ENCODE measurements around the gene TUBA1C. TPM values are rescaled to one million over a fixed set of nuclear protein-coding genes. Genes with fewer than 3 reads are reported as not detected.

TUBA1C gene
- polyA plus RNA-seq, 1 experiment, result 2,194 TPM

DNA sequence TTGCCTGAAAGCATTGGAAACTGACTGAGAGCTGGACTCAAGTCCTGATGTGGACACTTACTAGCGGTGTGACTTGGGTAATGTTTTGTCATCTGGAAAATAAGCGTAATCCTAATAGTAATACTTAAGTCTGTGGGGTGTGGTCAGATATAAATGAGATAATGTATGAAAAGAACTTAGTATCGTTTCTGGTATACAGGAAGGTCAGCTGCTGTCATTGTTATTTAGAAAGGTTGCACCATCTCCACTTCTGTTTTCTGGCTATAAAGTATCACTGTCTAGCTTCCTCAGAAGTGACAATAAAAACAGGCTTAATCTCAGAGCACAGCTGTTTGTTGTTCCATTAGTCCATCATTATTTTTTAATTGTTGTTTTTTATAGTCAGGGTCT, 34.1 kb upstream of the TUBA1C start:
- no peak for DNase-seq (ENCODE audit: low read depth)
- TF ChIP-seq, protein P1, sequence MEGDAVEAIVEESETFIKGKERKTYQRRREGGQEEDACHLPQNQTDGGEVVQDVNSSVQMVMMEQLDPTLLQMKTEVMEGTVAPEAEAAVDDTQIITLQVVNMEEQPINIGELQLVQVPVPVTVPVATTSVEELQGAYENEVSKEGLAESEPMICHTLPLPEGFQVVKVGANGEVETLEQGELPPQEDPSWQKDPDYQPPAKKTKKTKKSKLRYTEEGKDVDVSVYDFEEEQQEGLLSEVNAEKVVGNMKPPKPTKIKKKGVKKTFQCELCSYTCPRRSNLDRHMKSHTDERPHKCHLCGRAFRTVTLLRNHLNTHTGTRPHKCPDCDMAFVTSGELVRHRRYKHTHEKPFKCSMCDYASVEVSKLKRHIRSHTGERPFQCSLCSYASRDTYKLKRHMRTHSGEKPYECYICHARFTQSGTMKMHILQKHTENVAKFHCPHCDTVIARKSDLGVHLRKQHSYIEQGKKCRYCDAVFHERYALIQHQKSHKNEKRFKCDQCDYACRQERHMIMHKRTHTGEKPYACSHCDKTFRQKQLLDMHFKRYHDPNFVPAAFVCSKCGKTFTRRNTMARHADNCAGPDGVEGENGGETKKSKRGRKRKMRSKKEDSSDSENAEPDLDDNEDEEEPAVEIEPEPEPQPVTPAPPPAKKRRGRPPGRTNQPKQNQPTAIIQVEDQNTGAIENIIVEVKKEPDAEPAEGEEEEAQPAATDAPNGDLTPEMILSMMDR (IDR thresholded peaks at IDR 0.05; ENCODE audit: insufficient read depth, low read depth, low read length), result no peak
- POLR2A ChIA-PET, result no interaction called here
- Histone ChIP-seq H3K36me3 (ENCODE audit: control insufficient read depth, insufficient read depth, low read length) (no peaks in the 10 kb centered on the region), H3K4me3 (ENCODE audit: low read depth, low read length) (no peak overlapping the region), H3K27me3 (ENCODE audit: control insufficient read depth, insufficient read depth, low read length) (no peaks in the 10 kb centered on the region)
- CTCF ChIA-PET, result interaction anchor here (1.0 to 1.4 kb wide), 5 partner anchors 12 to 142 kb away, joined by 3 to 4 read pairs (median 3); partner anchors contain the start of gene TUBA1A

DNA sequence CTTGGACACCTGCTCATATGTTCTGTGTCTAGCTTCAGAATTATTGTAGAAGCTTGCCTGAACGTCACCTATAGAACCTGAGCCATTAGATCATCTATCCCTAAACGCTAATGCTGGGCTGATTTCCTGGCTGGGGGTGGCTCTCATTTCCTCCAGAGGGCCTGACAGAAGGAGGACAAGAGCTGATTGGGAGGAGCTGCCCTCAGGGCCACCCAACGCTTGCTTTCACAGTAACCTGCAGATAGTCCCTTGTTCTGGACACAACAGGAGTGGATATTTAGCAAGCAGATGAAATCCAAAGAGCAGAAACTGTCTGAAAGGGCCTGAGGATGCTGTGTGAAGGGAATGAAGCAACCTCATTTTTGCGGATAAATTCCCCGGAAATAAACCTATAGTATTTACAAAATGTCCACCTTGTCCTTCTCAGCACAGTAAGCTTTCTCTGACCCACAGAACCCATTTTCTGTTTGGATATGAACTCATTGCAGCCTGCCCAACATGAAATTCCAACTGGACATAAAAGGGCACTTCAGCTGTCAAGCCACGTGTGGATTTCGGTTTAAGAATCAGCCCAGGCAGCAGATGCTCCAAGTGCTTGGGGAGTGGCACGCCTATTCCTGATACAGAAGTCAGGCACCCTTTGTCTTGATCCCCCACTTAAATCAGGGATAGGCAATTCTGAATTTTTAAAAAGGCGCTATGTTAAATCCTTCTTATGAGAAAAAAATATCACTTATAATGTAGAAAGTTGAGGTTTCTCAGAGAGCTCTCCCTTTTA, 32.8 kb upstream of the TUBA1C start:
- ChIA-PET POLR2A (interaction anchor here (1.3 to 1.8 kb wide), 2 partner anchors 43 to 101 kb away, joined by 3 to 11 read pairs; partner anchors contain the start of genes TUBA1A and TUBA1B), CTCF (interaction anchor here (1.3 to 5.2 kb wide), 8 partner anchors 8 to 144 kb away, joined by 3 to 48 read pairs (median 10); partner anchors contain the start of genes TUBA1A and TUBA1B)
- H3K4me3 ChIP-seq (ENCODE audit: low read depth, low read length), result no peak overlapping the region
- DNase-seq (ENCODE audit: low read depth), result no peak
- TF ChIP-seq, protein P1 (IDR thresholded peaks at IDR 0.05; ENCODE audit: insufficient read depth, low read depth, low read length), result no peak
- H3K36me3 ChIP-seq (ENCODE audit: control insufficient read depth, insufficient read depth, low read length), result no peaks in the 10 kb centered on the region
- H3K27me3 ChIP-seq (ENCODE audit: control insufficient read depth, insufficient read depth, low read length), result no peaks in the 10 kb centered on the region

DNA sequence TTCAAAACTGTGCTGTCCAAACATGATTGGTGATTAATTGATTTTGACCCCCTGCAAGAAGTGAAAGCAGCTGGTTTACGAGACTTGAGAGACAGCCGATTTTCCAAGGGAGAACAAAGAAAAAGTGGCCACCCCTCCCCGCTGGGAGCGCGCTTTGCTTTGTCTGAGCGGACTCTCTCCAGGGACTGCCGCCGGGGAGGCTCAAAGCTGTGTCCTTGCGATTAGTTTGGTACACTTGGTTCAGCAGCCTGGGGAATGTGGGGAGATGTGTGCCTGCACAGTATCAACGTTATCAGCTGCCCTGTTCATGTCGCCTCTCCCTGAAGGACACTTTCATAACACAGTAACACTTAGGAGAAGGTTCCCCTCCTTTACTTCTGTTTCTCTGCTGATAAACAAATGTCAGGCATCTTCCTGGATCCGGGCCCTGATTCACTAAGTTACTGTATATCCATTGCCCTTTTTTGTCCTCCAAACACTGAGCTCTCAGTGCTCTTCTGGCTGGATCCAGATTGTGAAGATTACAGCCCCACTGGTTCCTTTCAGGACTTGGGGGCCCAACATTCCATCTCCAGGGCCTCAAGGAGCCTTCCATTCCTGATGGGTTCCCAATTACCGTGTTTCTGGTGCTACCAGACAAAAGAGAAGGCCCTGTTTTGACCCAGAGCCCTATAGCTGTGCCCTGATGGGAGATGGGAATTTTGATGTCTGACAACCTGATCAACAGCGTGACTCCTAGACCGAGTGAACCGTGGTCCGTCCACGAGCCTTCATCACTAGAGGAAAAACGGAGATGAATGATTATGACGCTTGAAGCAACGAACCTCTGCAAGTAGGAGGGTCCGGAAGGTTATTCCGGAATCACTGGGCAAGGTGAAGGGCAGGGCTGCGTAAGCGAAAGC, 31.7 kb upstream of the TUBA1C start:
- no peaks in the 10 kb centered on the region for H3K27me3 ChIP-seq (ENCODE audit: control insufficient read depth, insufficient read depth, low read length)
- no peak overlapping the region for H3K4me3 ChIP-seq (ENCODE audit: low read depth, low read length)
- H3K36me3 ChIP-seq (ENCODE audit: control insufficient read depth, insufficient read depth, low read length), result no peaks in the 10 kb centered on the region
- TF ChIP-seq, protein P1 (IDR thresholded peaks at IDR 0.05; ENCODE audit: insufficient read depth, low read depth, low read length), result no peak
- ChIA-PET POLR2A (interaction anchor here (1.3 to 1.8 kb wide), 2 partner anchors 45 to 102 kb away, joined by 3 to 11 read pairs; partner anchors contain the start of genes TUBA1A and TUBA1B), CTCF (interaction anchor here (0.7 to 5.2 kb wide), 14 partner anchors 9 to 170 kb away, joined by 3 to 48 read pairs (median 5); partner anchors contain the start of genes TUBA1A and TUBA1B)
- DNase-seq (ENCODE audit: low read depth), result no peak

DNA sequence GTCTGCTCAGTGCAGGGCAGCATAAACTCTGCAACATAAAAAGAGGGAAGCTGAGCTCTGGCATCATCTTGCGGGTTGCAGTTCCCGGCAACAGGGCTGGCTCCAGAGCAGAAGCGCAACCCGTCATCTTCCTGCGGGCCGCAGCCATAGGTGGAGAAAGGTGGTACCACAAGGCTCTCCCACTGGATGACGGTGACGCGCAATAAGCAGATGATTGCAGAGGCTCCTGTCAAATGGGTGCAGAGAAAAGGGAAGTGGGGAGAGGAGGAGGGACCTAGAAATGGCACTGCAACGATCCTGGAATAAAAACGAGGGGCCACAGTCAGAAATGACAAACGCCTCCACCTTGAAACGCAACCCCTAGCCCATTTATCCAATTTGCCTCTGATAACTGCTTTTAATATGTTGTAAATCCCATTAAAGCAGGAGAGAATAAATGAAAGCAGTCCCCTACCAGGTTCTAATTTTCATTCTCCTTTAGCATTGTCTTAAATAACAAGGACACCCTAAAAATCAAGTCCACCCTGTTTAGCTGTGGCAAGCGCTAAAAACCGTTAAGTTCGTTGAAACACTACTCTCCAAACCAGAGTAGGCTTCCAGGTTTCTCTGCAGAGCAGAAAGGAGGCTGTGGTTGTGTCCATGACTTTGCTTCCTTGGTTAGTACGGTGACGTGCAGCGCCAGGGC, 30.9 kb upstream of the TUBA1C start:
- TF ChIP-seq, protein P1 (IDR thresholded peaks at IDR 0.05; ENCODE audit: insufficient read depth, low read depth, low read length), result no peak
- no peak overlapping the region for H3K4me3 ChIP-seq (ENCODE audit: low read depth, low read length)
- no peaks in the 10 kb centered on the region for H3K27me3 ChIP-seq (ENCODE audit: control insufficient read depth, insufficient read depth, low read length)
- DNase-seq (ENCODE audit: low read depth), result no peak
- CTCF ChIA-PET, result interaction anchor here (0.6 to 5.2 kb wide), 18 partner anchors 10 to 171 kb away, joined by 3 to 48 read pairs (median 6); partner anchors contain the start of genes LMBR1L, TUBA1A, TUBA1B and TUBA1C
- no peaks in the 10 kb centered on the region for H3K36me3 ChIP-seq (ENCODE audit: control insufficient read depth, insufficient read depth, low read length)
- POLR2A ChIA-PET, result interaction anchor here (1.8 kb wide), 1 partner anchor 103 kb away, joined by 11 read pairs; the partner anchor contains the start of gene TUBA1B

Data from BJ (cell line).